NCI-H526 treated with DMSO at 0.1 percent for 48 hours (cell line): ENCODE results near the gene JAM2.
"Not testable (repeated sequence)": the region's sequence is repeated elsewhere in the genome, so short reads cannot be mapped to it uniquely, and the experiment has no call there.

ENCODE experiments used
- DNase-seq: peaks from one replicate; lab custom pipeline; 2025; lab: John Stamatoyannopoulos, UW

Gene JAM2

GRCh38 chr21:25646474-25646873 lies 7.4 kb downstream of the JAM2 start:
- no peak for DNase-seq

GRCh38 chr21:25647647-25648046 lies 8.6 kb downstream of the JAM2 start:
- no peak for DNase-seq

GRCh38 chr21:25649146-25649545 lies 10.1 kb downstream of the JAM2 start:
- DNase-seq = no peak

GRCh38 chr21:25656412-25656811 lies 17.4 kb downstream of the JAM2 start:
- no peak for DNase-seq

- DNase-seq = no peak
Measured at GRCh38 chr21:25657140-25657539, 18.1 kb downstream of the JAM2 start.

GRCh38 chr21:25658427-25659035 lies 19.5 kb downstream of the JAM2 start:
- DNase-seq = no peak

GRCh38 chr21:25660233-25660632 lies 21.2 kb downstream of the JAM2 start:
- DNase-seq = no peak

- DNase-seq = no peak
Measured at GRCh38 chr21:25664491-25664931, 25.5 kb downstream of the JAM2 start.

- no peak for DNase-seq
Measured at GRCh38 chr21:25670726-25671125, 31.7 kb downstream of the JAM2 start.

- no peak for DNase-seq
Measured at GRCh38 chr21:25676451-25676850, 37.4 kb downstream of the JAM2 start.

- no peak for DNase-seq
Measured at GRCh38 chr21:25682382-25682781, 43.3 kb downstream of the JAM2 start.

- DNase-seq = no peak
Measured at GRCh38 chr21:25687787-25688186, 48.7 kb downstream of the JAM2 start.

GRCh38 chr21:25688275-25689155 lies 49.5 kb downstream of the JAM2 start:
- DNase-seq = no peak

GRCh38 chr21:25689226-25689625 lies 50.2 kb downstream of the JAM2 start:
- DNase-seq = no peak

GRCh38 chr21:25691976-25692375 lies 52.9 kb downstream of the JAM2 start:
- no peak for DNase-seq

- DNase-seq = not testable (repeated sequence)
Measured at GRCh38 chr21:25695461-25695860, 56.4 kb downstream of the JAM2 start.

- no peak for DNase-seq
Measured at GRCh38 chr21:25700741-25701140, 61.7 kb downstream of the JAM2 start.

- DNase-seq = no peak
Measured at GRCh38 chr21:25701529-25701928, 62.5 kb downstream of the JAM2 start.

- DNase-seq = peak; percentile 4
Measured at GRCh38 chr21:25708467-25709065, 69.5 kb downstream of the JAM2 start.

- DNase-seq = no peak
Measured at GRCh38 chr21:25709684-25710265, 70.7 kb downstream of the JAM2 start.

GRCh38 chr21:25710550-25710949 lies 71.5 kb downstream of the JAM2 start:
- DNase-seq = no peak

- DNase-seq = not testable (repeated sequence)
Measured at GRCh38 chr21:25714066-25714465, 75.0 kb downstream of the JAM2 start.
